Muscle of back (tissue), 11 donors: ENCODE results near the gene CHML. TPM values are rescaled to one million over a fixed set of nuclear protein-coding genes. Genes with fewer than 3 reads are reported as not detected.

Experiments used
- DNase-seq, 3 donors: peaks; one replicate each; pipeline versions ENCODE4 v3.0.0 to v3.0.0-alpha.2; 2013
- polyA plus RNA-seq, 10 donors: library from polyadenylated mRNA; unstranded; fragments of 120-200 nt; gene quantifications; one replicate each; pipeline ENCODE4 v1.2.1, GENCODE V29; 2013; ENCODE audit not compliant: insufficient read length in 10 of 10

Gene CHML
- polyA plus RNA-seq, 10 donors: 10.1 to 18.9 (median 13.2) TPM

DNA sequence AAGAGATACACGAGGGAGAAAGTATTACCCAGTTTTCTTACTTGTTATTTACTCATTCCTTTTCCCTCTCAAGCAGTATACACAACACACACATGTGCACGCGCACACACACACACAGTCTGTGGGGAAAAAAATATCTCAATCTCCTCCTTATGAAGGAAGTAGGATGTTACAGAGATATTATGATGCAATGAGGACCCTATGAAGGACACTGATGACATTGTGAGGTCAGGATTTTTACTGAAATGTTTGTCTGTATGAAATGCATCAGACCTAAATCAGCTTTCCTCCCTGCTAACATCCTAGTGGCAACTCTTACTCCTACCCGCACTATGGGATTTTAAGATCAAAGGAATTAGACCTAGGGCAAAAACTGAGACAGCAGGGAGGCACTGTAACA lies 11.8 kb upstream of the CHML start, which contains the start of gene WDR64:
Gene WDR64 (plus strand): TSS at position 270 of the 400 bp plus-strand sequence. CDS start 204 bp downstream, outside the sequence.
- DNase-seq: no peak

DNA sequence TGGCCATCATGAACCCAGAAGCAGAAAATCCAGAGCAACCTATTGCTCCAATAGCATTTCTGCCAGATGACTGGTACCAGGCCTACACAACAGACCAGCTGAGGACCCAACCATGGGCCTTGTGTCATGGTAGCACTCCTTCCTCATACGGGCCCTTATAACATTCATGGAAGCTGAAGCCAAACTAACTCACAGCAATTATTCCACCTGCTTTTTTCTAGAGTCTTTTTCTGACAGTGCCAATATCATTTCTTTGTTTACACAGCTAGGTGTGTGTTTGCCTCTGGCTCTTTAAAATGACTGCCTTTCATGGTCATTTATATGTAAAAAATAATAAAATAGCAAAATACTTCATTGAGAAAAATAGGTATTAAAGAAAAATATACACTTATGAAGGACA lies 8.0 kb upstream of the CHML start:
- no peak for DNase-seq

- peak in 1 of 3 donors; percentile 56 for DNase-seq
Measured at GRCh38 chr1:241647658-241648057, 7.5 kb upstream of the CHML start.

DNA sequence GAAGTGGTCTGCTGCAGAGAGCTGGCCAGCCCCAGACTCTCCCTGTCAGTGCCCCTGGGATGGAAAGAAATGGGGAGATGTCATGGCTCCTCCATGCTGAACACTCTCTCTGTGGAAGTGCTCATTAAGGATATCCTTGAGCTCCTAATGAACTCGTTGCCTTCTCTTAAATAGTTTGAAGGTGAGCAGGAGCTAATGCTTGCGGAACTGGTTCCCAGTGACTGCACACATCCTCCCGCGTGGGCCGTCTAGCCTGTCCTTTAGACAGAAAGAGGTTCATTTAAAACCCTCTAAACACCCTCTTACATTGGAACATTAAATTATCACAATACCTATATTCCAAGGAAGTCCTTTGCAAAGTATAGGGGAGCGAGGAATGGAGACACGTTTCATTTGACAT lies 6.0 kb upstream of the CHML start:
- no peak for DNase-seq

DNA sequence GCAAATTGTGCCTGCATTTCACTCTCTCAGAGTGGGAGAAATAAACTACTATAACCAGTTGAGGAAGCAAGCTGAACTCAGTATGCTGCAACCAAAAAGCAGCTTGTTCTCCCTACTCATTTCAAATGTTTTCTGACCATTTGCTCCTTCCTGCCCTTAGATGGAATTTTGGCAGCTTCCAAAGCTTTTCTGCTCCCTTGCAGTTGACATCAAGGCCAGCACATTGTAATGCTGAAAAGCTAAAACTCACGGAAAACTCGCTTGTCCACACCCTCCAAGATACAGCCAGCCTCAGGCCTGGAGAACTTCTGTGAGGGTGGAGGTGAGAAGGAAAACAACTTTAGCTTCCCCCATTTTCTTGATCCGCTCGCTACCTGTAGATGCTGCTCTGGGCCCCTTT lies 5.0 kb upstream of the CHML start:
- DNase-seq: no peak

DNA sequence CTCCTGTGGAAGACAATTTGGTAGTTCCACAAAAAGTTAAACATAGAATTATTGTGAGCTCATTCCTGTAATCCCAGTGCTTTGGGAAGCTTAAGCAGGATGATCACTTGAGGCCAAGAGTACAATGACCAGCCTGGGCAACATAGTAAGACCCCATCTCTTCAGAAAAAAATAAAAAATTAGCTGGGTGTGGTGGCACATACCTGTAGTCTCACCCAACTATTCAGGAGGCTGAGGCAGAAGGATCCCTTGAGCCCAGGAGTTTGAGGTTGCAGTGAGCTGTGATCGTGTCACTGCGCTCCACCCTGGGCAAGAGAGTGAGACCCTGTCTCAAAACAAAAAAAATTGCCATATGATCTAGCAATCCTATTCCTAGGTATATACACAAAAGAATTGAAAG lies 4.1 kb upstream of the CHML start:
- DNase-seq: no peak

DNA sequence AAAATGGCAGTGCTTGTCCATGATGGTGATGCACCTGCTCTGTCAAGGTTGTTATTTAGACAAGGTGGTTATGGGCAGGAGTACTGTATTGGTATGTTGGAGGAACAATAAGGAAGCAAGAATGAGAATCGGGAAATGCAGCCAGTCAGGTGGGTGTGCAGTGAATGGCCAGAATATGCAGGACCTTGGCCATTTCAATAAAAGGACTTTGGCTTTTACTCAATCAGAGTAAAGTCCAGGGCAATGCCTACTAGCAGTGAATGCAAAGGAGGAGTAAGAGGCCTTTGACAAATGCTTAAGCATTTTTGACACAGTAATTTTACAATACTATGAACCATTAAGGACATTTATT lies 2.4 kb upstream of the CHML start:
- DNase-seq: no peak

GRCh38 chr1:241641773-241642592 lies 1.8 kb upstream of the CHML start:
- DNase-seq: no peak

GRCh38 chr1:241640867-241641622 lies 876 bp upstream of the CHML start:
- DNase-seq: peak in 2 of 3 donors; percentile 10 to 25

DNA sequence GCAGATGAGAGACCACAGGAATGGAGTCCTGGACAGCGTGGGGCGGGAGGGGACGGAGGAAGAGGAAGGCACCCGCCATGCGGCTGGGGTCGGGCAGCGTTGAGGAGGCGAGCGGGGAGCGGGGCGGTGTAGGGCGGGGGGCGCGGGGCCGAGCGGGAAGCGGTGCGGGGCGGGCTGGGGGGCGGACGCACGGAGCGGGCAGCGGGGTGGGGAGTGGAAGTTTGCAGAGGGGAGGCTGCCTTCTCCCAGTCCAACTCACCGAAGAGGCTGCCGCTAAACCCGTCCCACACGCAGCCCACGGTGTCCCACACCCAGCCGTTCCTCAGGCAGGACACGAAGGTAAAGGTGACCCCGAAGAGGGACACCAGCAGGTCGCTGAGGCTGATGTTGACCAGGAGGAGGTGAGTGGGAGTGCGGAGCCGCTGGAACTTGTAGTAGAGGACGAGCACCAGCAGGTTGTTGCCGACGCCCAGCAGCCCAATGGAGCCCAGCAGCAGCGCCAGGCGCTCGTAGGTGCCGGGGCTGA lies 483 bp downstream of the CHML start:
- peak in 2 of 3 donors; percentile 37 to 72 for DNase-seq

DNA sequence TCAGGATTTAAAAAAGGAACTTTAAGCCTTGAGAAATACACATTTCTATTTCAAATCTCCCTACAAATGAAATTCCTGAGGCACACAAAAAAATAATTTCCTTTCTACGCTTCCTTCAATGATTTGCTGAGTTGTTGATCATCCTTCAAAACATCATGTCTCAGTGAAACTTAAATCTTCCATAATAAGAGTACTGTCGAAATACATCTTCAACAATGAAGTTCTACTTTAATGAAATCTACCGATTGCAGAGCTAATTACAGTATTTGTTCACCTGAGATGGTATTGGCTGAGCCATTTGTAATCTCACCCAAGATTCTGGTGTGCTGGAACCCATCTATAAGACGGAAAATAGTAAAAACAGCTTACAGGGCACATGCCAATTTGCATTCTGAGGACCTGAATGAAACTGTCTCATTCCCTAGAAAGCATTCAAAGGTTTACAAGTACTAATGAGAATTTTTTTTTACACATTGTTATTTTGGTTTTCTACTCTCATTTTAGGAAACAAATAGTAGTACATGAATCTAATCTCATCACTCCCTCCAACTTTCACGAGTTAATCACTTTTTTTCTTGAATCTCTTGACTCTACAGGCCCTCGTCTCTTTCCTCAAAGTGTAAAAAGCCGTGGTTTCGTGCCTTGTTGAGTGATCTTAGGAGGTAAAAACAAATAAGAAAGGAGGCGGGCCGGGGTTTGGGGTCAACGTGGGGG lies 1.1 kb downstream of the CHML start:
- DNase-seq: peak in 2 of 3 donors; percentile 6 to 21

GRCh38 chr1:241638099-241638682 lies 2.0 kb downstream of the CHML start:
- no peak for DNase-seq

- no peak for DNase-seq
Measured at GRCh38 chr1:241637604-241638003, 2.6 kb downstream of the CHML start.

GRCh38 chr1:241637046-241637590 lies 3.1 kb downstream of the CHML start:
- DNase-seq: no peak

DNA sequence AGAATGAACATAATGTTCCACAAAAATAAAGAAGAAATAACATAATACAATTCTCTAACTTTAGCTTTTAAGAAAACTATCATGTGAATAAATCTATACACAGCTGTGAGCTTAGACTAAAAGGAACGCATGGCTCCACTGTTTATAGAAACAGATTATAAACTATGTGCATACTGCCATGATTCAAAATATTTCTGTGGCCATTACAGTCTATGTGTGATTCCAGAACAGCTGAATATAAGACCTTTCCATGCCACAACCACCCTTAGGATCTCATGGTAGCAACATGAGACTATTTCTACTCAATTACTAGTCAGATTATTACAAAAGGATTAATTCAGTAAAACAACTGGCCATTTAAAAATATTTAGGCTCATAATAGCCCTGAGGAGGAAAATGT lies 3.9 kb downstream of the CHML start:
- no peak for DNase-seq

- DNase-seq: no peak
Measured at GRCh38 chr1:241635556-241636152, 4.5 kb downstream of the CHML start.

DNA sequence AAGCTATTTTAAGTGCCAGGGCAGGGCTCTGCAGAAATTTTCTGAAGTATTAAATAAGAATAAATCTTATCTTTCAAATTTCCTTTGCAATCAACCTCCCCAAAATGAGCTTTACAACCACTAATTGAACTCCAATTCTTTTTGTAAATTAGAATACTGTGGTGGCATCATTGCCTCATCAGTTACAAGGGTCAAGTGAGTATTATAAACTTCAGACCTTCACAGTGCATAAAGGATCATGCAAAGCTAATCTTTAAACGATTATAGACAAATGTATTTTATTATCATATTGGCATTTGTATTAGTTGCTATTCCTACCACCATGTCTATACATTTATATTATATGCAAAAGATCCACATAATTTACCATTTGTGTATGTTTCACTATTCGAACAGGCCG lies 7.2 kb downstream of the CHML start:
- DNase-seq: no peak

GRCh38 chr1:241631674-241632073 lies 8.5 kb downstream of the CHML start:
- no peak for DNase-seq

DNA sequence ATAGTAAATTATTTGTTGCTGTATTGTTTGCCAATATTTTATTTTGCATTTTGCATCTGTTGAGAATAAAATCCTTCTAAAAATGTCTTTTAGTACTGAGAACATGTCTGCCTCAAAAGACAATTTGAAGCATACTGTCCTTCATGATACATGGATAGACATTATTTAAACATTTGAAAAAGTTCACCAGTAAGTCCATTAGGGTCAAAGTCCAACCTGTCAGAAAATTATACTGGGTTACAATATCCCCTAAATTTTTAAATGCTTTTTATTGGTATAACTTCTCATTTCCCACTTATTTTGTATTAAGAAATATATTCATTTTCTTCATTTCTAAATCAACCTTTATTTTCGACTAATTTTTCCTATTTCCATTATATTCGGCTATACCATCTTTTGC lies 9.3 kb downstream of the CHML start:
- no peak for DNase-seq

GRCh38 chr1:241630476-241630875 lies 9.7 kb downstream of the CHML start:
- DNase-seq: no peak

- DNase-seq: no peak
Measured at GRCh38 chr1:241630005-241630404, 10.2 kb downstream of the CHML start.
